CMK (cell line): ENCODE results near the gene FBXW2.

Experiments
- DNase-seq: peaks from one replicate; pipeline ENCODE4 v3.0.0-alpha.2; 2010; ENCODE audit warnings: low read depth

FBXW2 gene

GRCh38 chr9:120741701-120742100 lies 51.5 kb downstream of the FBXW2 start:
- no peak for DNase-seq

DNA sequence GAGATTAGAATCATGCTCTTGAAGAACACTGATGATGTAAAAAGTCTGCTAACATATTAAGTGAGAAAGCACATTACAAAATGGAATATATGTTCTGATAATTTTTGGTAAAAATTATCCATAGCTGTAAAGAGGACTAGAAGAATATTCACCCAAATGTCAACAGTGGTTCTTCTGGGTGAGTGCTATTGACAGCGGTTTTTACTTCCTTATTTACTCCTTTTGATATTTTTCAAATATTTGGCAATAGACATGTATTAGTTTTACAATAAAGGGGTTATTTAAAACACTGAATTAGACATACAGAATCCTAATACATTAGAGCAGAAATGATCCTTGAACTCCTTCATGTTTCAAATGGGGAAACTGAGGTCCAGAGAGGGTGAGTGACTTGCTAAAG lies 52.0 kb downstream of the FBXW2 start:
- no peak for DNase-seq

GRCh38 chr9:120740132-120740531 lies 53.1 kb downstream of the FBXW2 start:
- no peak for DNase-seq

DNA sequence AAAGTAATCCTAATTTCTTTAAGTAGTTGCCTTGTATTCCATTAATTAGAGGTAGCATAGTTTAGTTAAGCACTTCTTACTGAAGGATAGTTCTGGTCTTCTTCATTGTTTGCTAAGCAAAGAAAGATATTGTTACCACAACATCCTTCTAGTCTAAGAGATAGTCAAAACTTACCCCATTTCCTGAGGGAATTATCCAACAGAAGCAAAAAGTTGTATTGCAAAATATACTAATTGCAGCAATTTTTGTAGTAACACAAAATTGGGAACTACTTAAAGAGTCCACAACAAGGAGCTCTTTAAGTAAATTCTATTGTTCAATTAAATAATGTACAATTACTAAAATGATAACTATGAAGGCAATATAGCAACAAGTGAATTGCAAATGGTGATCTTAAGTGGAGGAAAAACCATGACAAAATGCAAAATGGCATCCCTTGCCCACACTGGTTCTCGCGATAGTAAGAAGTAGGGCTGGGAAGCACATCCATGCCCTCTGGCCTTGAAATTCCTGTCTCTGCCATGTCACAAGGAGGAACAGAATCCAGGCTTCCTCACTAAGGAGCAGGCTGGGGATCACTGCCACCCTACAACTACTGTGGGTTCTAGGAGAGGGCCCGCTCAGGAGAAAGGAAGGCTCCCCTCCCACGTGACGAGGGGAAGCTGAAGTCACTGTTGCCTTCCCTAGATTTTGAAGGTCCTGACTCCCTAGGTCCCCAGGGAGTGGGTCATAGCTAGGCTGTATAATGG lies 55.6 kb downstream of the FBXW2 start:
- DNase-seq = no peak

DNA sequence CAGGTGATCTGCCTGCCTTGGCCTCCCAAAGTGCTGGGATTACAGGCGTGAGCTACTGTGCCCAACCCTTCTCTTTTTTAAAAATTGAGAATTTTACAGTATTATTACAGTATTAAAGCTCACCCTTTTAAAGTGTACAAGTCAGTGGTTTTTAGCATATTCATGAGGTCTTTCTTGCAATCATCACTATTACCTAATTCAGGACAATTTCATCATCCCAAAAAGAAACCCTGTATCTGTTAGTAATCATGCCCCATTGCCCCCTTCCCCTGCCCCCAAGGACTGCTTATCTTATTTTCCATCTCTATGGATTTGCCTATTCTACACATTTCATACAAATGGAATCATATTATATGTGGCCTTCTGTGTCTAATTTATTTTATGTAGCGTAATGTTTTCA lies 56.3 kb downstream of the FBXW2 start:
- DNase-seq = no peak

- DNase-seq = no peak
Measured at GRCh38 chr9:120735415-120736126, 57.6 kb downstream of the FBXW2 start.

DNA sequence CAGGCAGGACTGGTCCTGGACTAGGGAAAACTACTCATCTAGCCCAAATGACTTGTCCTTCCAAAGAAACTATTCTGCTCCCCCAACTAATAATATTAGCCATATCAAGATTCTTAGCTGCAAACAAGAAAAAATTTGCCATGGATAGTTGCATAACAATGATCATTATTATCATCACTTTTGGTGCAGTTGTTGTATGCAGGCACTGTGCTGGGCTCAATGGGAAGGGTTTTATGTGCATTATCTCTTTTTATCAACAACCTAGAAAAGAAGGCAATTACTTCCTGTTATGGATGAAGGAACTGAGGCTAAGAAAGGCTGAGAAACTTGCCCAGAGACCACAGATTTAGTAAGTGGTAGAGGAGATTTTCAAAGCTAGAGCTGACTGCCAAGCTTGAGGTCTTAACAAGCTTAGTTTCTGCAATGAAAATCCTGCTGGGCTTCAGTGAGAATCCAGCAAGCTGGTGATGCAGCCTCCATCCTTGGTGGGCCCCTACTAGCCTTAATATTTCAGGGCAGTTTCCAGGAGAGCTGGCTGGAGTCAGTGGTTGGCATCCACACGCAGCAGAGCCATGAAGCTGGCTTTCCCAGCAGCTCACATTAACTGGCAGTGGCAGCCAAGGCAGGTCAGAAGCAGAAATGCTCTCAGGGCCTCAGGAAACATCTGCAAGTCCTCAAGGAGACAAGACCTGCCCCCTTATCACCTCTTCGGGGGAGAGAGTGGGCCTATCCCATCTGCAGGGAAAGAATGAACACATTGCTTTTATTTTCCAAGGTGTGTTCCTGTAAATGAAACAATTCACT lies 58.4 kb downstream of the FBXW2 start:
- no peak for DNase-seq

DNA sequence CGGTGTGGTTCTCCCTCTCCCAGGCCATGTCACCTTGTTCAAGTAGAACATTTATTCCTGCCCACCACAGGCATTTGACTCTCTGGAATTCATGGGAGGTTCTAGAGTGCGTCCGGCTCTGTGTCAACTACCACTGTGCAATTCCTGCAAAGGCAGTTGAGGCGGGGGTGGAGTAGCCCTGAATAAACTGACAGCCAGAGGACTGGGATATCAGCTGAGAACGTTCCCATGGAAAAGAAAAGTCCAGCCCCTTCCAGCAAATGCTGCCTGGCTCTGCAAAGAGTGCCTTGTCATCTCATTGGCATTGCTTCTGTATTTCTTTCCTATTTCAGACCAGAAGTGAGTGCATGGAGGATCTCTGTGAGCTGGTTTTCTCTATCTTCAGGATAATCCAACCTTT lies 60.0 kb downstream of the FBXW2 start:
- no peak for DNase-seq

DNA sequence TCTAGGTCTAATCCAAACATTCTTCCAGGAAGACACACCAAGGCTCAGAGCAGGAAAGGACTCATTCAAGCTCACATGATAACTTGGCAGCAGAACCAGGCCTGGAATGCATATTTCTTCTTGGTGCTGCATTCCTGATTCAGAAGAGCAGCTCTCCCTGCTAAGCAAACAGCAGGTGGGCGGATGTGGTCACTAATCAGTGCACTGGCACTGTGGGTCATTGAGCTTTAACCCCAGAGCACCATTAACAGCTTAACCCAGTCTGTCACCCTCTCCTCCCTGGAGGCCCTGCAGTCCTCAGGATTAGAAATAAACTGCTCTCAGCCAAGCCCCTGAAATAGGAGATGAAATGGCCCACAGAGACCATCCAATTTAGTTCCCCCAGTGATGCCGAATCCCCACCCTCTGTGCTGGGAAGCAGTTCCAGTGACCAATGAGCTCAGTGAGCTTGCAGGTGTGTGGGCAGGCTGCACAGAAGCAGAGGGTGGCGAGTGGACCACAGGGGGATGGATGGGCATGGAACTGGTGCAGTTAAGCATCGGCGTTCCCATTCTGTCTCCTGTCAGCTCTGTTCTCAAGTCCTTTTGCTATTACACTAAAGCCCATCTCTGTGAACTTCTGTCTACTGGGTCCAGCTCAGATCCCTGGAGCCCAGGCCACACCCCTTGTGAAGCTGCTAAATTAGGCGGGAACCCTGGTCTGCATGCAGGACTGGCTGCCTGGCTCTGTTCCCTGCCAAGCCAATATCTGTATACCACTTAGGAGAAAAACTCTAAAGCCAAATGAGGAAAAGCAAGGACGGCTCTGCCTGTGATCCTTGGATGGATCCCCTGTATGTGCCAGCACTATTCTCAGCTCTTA lies 62.3 kb downstream of the FBXW2 start:
- no peak for DNase-seq

- no peak for DNase-seq
Measured at GRCh38 chr9:120729791-120730241, 63.4 kb downstream of the FBXW2 start.

- no peak for DNase-seq
Measured at GRCh38 chr9:120726484-120726883, 66.7 kb downstream of the FBXW2 start.

DNA sequence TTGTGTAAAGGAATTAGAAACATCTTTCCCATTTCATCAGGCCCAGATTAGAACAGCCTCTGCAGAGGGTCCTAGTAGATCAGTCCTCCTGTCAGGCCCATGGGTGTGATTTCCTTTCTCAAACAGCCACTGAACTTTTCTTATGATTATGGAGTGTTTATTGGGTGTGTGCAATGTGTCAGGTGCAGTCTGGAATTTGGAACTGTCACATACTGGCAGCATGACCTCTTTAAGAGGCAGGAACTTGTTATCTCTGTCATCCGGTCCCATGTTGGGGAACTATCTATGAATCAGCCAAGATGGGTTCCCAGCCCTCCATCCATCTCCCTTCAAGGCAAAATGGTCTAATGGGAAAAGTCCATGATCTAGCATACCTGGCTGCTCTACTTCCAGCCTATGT lies 67.3 kb downstream of the FBXW2 start:
- no peak for DNase-seq

GRCh38 chr9:120724757-120725400 lies 68.3 kb downstream of the FBXW2 start:
- DNase-seq = no peak

GRCh38 chr9:120723565-120723964 lies 69.7 kb downstream of the FBXW2 start:
- no peak for DNase-seq

GRCh38 chr9:120720404-120720803 lies 72.8 kb downstream of the FBXW2 start:
- DNase-seq = no peak

DNA sequence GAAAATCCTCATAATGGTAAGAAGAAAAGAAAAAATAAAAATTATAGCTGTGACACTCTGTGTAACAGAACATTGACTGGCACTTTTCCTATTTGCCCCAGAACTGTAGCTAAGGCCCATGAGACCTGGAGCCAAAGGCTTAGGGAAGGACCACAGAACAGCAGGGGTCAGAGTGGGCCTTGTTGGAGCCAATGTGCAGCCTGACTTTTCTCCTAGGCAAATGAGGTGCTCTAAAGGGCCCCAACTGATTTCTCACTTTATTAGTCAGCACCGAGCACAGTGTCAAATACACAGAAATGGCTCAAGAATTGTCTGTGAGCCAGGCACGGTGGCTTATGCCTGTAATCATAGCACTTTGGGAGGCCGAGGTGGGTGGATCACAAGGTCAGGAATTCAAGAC lies 74.9 kb downstream of the FBXW2 start:
- no peak for DNase-seq

DNA sequence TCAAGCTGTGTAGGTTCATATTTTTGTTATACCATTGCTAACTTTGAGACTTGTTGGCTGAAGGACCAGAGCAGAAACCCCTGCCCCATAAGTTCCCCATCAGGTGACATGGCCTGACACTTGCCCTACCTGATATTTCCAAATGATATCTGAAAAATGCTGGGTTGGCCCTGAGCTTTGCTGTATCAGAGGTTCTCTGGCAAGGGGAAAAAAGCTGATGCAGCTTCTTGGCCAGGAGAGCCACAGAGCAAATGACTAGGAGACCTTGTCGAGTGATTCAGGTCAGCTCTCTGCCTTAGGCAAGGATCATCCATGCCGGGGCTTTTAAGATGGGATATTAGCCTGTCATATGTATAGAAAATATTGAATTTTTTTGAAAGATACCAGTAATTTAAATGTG lies 76.0 kb downstream of the FBXW2 start:
- no peak for DNase-seq

- DNase-seq = no peak
Measured at GRCh38 chr9:120716483-120716882, 76.7 kb downstream of the FBXW2 start.

- DNase-seq = no peak
Measured at GRCh38 chr9:120715389-120715924, 77.8 kb downstream of the FBXW2 start.

DNA sequence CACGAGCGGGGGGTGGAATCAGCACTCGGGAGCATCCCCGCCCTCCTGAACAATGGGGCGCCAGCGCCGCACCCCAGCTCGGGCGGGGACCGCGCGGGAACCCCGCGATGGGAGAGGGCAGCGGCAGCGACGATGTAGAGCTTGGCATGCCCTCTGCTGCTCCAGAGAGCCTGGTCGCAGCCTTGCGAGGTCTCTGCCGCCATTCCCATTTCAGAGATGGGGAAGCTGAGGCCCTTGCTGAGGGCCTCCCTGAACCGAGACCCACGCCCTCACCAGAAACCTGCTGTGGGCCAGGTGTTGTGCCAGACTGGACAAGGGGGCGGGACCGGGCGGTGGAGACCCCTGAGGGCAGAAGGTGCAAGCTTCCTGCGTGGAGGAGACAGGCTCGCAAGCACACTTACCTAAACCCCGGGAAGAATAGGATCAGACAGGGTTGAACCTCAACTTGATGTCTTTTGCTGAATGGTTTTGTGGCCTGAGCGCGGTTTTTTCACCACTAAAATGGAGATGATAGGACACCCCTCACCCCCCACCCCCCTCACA lies 78.3 kb downstream of the FBXW2 start:
- no peak for DNase-seq
